HG03175 (cell line): ENCODE measurements around the gene EXOG.
A peak's percentile ranks its signal among the peaks of the same experiment; 100 is the strongest.

ENCODE experiments used
- ATAC-seq: cut with Tn5 transposase; IDR thresholded peaks from one replicate; pipeline ENCODE4 v1.9.1; 2021; ENCODE audit warnings: mild to moderate bottlenecking, moderate library complexity; ENCODE audit not compliant: unreplicated experiment

Gene EXOG, protein sequence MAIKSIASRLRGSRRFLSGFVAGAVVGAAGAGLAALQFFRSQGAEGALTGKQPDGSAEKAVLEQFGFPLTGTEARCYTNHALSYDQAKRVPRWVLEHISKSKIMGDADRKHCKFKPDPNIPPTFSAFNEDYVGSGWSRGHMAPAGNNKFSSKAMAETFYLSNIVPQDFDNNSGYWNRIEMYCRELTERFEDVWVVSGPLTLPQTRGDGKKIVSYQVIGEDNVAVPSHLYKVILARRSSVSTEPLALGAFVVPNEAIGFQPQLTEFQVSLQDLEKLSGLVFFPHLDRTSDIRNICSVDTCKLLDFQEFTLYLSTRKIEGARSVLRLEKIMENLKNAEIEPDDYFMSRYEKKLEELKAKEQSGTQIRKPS

DNA sequence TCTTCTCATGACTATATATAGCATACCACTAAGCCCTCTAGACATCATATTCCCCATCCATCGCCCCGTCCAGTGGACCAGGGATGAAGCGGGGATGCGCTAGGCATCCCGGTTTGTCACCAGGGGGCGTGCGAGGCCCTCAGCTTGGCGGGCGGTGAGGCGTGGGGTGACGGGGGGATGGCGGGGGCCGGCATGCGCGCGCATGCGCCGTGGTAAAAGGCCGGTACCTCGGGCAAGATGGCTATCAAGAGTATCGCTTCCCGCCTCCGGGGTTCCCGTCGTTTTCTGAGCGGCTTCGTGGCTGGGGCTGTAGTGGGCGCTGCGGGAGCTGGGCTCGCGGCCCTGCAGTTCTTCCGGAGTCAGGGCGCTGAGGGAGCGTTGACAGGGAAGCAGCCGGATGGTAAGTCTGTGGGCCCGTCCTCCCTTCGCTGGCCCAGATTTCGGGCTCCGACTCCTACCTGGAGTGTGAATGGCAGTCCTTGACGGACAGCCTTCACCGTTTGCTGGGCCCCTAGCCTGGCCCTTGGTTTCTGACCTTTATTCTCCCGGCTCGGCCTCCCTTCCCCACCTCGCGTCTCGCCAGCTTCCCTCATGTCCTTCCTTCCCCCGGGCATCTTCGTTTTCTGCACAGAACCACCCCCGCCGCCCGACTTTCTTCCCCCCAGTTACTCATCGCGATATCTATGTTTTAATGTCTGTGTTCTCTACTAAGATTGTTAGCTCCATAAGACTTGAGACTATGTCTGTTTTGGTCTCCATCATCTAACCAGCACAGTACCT, at the start of gene EXOG:
Gene EXOG (plus strand): TSS at position 210 of the 780 bp plus-strand sequence. CDS start 28 bp downstream, at position 238.
- peak; percentile 89 for ATAC-seq

DNA sequence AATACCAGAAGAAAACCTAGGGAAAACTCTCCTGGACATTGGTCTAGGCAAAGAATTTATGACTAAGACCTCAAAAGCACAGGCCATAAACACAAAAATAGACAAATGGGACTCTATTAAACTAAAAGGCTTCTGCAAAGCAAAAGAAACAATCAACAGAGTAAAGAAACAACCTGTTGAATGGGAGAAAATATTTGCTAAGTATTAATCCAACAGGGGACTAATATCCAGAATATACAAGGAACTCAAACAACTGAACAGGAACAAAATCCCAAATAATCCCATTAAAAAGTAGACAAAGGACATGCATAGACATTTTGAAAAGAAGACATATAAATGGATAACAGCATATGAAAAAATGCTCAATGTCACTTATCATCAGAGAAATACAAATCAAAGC, 49.3 kb upstream of the EXOG start:
- ATAC-seq, result no peak

DNA sequence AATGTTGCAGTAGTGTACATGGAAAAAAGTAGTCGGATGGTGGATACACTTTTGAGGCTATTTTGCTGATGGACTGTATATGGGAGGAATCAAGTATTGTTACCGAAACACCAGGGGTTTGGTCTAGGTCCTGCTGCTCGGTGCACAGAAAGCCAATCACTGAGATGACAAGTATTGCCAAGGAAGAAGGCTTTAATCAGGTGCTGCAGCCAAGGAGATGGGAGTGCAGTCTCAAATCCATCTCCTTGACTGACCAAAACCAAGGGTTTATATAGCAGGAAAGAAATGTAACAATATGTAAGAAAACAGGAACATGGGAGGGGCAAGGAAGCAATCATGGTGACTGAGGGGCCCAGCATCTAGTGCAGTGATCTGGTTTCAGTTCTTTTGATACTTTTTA, 45.3 kb upstream of the EXOG start:
- no peak for ATAC-seq

GRCh38 chr3:38453075-38453912, 42.8 kb upstream of the EXOG start, which contains the start of gene ACVR2B:
Gene ACVR2B (plus strand): TSS chr3:38453890. CDS start chr3:38454323, 433 bp downstream.
- ATAC-seq, result peak; percentile 40

DNA sequence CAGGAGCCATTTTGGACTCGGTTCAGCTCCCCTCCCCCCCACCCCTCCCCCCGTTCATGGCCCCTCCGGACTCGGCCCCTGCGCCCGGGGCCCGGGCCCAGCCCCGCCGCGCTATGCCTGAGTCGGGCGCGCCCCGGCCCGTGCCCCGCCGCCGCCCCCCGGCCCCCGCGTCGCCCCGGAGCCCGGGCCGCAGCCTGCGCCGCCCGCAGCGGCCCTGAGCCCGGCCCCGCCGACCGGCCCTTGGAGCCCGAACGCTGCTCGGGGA, 42.3 kb upstream of the EXOG start:
- peak; percentile 18 for ATAC-seq

DNA sequence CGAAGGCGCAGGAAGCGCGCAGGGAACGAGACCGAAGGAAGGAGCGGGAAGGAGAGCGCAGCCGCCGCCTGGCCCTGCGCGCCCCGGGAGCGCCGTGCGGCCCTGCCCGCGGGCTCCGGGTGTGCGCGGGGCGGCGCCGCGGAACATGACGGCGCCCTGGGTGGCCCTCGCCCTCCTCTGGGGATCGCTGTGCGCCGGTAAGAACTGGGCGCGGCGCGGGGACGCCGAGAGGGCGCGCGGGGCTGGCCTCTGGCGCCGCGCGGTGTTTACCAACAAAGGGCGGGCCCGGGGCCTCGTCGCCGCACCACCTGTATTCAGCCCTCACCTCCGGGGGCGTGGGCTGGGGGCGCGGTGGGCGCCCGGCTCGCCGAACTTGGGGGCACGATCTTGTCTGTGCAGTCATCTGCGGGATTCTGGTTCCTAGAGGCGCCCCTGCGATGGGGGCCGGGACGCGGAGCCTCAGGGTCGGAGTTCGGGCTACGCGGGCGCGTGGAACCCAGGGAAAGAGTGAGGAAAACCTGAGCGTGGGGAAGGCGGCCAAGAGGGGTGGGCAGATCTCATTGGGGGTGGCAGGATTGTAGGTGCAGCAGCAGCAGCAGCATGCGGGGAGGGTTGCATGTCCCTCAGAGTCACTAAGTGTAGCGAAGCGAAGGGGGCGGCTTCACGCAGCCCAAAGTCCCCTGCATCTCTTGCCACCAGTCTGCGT, 41.8 kb upstream of the EXOG start:
- ATAC-seq, result peak; percentile 43

- peak; percentile 45 for ATAC-seq
Measured at GRCh38 chr3:38454884-38455638, 41.1 kb upstream of the EXOG start.

DNA sequence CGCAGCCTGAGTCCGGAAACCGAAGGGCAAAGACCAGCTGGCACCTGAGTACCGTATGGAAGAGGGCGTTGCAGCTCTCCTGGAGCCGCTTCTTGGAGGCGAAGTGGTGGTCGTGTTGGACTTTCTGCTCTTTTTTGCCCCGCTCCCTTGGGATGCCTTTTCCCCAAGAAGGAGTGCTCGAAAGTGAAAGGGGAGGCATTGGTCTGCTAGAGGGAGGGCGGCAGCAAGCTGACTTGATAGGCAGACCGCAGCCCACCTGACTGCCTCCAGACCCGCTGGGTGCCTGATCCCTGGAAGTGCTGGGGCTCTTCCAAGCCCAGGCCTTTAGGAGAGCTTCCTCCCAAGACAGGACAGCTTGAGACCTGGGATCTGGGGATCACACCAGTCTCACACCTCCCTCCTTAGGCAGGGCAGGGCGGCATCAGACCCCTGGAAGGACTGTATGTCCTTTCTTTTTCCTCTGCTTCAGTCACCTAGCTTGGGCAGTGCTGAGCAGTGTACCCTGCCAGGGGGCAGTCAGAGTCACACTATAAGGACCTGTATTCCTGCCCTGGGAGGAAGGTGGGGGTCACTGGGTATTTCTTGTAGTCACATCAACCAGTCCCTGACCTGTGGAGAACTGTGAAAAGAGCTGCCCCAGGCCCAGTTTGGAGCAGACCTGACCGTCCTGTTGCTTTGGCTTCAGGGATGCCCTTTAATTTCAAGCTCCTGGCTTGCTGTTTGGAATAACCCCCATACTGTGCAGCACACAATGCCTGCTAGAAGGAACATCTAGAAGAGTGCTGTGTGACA, 40.3 kb upstream of the EXOG start:
- peak; percentile 23 for ATAC-seq

GRCh38 chr3:38457111-38458003, 38.8 kb upstream of the EXOG start:
- no peak for ATAC-seq

DNA sequence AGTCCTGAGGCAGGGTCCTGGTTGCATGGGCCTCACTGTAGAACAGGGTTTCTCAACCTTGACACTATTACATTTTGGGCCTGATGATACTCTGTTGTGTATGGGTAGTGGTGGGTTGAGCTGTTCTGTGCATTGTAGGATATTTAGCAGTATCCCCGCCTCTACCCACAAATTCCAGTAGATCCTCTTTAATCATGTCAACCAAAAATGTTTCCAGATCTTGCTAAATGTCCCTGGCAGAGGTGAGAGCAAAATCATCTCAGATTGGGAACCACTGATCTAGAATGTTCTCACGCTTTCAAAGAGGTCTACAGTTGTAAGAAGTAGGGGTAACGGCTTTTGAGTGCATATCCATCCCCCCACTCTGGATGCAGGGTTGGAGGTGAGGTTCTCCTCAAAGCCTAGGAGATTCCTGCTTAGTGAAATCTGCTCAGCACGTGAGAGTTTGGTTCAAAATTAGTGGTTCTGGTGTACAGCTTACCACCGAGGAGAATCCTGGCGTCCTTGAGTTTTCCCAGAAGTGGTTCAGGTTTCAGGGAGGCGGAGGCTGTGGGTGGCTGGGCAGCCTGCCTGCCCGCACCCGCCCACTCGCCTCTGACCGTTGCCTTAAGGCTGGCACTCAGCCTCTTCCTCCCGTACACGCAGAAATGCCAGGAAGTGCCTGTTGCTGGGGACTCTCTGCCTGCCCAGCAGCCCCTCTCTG, 37.2 kb upstream of the EXOG start:
- no peak for ATAC-seq

- ATAC-seq, result no peak
Measured at GRCh38 chr3:38459499-38460048, 36.6 kb upstream of the EXOG start.

DNA sequence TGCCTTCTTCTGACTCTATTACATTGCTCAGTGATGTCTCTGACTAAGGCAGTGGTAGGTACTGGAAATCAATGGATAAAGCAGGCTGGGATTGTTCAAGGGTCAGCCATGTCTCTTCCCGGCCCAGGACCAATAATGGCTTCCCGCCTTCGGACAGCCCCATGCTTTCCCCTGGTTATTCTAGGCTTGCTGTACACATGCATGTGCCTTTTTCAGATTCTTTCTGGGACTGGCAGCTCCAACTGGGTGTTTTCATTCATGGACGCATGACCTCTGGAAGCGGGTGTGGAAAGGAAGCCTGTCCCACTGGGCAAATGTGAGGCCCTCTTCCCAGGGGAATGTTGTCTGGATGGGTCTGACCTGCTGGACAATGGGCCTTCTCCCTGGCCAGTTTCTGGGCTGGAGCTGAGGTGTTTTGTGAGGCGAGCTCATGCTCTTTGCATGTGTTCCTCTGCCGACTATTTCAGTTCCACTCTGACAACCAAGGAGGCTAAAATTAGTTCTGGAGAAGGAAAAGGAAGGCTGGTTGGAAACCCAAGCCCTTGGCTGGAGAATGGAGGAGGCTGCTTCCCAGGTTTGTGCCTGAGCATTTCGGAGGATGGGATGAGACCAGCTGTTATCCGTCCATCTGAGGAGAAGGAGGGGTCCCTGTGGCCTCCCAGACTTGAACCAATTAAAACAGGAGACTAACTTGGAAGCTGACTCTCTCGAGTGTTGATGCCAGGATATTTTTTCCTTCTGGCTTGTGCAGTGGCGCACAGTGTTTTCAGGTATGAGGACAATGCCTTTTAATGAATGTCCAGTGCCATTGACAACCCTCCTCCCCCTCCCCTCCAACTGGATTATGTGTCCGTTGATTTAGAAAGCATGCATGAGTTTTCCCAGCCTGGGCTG, 35.5 kb upstream of the EXOG start:
- ATAC-seq, result no peak

- ATAC-seq, result no peak
Measured at GRCh38 chr3:38465588-38466154, 30.5 kb upstream of the EXOG start.

DNA sequence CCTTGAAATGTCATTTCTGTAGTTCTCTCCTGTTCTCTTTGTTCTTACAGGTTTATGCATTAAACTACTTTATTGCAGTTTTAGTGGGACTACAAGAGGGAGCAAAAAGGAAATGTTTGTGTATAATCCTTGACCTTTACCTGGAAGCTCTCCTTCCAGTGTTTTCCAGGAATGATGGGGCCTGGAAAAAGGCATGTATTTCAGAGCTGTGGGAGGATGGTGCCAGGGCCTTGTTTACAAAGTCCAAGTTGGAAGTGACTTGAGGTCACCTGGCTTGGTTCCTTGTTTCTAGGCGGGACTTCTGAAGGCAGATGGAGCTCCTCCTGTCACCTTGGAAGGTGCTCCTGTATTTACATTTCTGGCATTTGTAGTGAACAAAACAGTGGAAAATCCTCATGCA, 27.4 kb upstream of the EXOG start:
- no peak for ATAC-seq

- no peak for ATAC-seq
Measured at GRCh38 chr3:38469852-38470251, 26.3 kb upstream of the EXOG start.

GRCh38 chr3:38471260-38471857, 24.8 kb upstream of the EXOG start:
- ATAC-seq, result no peak
